Stimulated activated CD4-positive, alpha-beta T cell treated with anti-CD3 and anti-CD28 coated beads, Interleukin-12 subunit alpha, Interleukin-12 subunit beta, amount 100 ng/mL, for 4 hours (primary cell): ENCODE measurements around the gene IRF6.

Source experiments
- DNase-seq: peaks from one replicate; pipeline ENCODE4 v3.0.0-alpha.2; 2020

Gene IRF6

GRCh38 chr1:209805875-209806760, at the start of gene IRF6:
Gene IRF6 (minus strand): TSS chr1:209806142. CDS start chr1:209801413, 4,729 bp downstream.
- peak; percentile 64 for DNase-seq

DNA sequence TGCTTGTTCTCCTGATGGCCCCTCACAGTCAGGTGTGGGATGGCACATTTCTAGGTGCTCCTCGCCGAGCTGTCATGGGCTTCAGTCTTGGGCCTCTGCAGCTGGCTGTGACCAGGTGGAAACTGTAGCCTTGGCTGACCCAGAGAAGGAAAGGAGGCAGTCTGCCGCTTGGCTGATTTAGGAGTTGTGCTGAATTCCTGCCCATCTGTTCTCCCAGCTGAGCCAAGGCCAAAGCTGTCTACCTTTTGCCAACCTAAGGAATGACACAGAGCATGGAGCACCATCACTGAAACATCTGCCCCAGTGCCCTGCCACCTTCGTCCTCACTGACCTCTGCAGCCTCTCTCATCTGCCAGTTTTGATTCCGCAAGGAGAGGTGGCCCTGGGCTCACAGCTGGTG, 49.7 kb upstream of the IRF6 start:
- DNase-seq: no peak

DNA sequence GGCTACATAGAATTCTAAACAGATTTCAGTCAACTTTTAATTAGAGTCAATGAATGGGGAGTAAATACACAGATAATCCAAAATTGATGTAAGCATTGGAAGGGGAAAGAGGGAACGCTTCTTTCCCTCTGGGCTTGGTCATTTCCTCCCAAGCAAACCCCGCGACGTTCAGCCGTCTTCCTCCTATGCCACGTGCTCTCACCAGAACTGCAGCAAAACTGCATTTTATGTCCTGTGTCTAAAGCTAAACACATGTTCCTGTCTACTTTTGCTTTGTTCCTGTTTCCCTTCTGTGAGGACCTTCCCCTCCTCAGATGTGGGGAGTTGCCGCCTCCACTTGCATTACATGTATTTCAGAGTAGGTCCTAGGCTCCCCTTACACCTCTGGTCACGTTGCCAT, 49.1 kb upstream of the IRF6 start:
- DNase-seq: no peak

DNA sequence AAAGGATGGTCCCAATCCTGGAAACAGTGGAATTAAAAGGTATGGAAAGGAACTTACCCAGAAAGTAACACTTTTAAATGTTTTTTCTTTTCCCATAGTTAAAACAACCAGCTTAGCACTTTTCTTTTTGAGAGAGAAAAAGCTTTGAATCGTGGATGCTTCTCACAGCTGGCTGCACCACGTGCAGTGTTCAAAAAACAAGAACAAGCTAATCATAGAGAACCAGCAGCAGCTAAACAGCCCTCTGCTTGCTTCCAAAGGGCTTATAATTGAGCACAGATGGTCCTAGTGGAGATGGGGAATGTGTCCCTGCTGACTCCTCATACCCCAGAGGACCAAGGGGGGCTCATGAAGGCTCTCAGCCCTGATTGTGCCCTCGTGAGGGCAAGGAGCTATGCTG, 48.3 kb upstream of the IRF6 start:
- DNase-seq: no peak

DNA sequence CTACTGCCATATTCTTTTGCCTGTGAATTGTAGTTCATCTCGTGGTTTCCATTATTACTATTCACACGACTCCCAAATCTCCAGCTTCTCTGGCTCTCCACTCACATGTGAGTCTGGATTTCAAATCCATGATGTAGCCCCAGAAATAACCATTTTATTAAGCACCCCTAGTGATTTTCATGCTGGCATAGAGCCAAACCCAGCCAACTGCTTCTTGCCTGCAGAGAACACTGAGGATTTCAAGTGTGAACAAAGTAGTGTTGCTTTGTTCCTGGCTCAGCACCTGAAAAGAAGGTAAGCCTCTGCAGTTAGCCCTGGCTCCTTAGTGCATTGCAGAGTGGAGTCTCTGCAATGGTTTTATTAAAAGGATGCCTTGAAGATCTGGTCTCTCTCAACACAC, 47.7 kb upstream of the IRF6 start:
- DNase-seq: no peak

GRCh38 chr1:209850342-209850979, 44.5 kb upstream of the IRF6 start:
- DNase-seq: peak; percentile 23

- no peak for DNase-seq
Observed at GRCh38 chr1:209849388-209849787, 43.4 kb upstream of the IRF6 start.

- no peak for DNase-seq
Observed at GRCh38 chr1:209845408-209845725, 39.4 kb upstream of the IRF6 start.

GRCh38 chr1:209844695-209845407, 38.9 kb upstream of the IRF6 start:
- no peak for DNase-seq

GRCh38 chr1:209840611-209841010, 34.7 kb upstream of the IRF6 start:
- DNase-seq: no peak

DNA sequence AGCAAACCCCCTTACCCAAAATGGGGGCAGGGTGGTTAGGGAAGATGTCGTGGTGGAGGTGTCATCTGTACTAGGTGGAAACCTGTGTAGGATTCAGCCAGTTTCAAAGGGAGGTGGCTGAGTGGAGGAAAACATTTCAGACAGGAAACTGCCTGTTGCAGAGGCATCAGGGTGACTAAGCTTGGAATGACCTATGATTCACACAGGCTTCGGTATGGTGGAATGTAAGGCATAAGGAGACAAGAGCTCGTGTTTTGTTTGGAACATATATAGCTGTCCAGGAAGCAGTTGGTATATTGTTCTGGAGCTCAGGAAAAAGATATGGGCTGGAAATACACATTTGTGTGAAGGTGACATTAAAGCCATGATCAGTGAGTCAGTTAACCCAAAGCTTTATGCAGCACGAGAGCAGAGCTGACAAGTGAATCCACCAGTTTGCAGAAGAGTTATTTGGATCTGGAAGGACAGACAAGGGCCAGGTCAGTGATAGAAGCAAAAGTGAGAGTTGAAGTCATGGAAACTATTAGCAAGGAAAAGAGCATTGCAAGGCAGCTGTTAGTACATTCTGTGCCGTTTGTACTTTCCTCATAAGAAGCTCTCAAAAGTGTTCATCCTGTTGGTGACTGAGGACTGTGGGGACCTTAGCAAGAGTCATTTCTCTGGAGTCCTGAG, 34.1 kb upstream of the IRF6 start:
- no peak for DNase-seq

DNA sequence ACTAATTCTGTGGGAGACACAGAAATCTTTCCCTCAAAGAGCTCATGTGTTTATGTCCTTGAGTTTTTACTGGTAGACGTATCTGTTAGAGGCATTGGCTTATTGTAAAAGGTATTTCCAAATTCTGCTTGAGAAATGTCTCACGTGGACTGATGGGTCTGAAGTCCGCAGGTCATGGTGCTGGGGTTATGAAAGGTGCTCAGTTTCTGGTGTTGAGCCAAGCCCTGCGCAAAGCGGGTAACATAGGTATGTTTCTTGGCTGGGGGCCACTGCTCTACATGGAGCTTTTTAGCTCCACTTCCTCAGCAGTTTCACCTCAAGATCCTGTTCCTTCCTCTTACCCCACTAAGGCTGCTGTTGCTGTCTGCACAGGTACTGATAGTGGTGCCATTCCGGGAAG, 32.6 kb upstream of the IRF6 start:
- no peak for DNase-seq

DNA sequence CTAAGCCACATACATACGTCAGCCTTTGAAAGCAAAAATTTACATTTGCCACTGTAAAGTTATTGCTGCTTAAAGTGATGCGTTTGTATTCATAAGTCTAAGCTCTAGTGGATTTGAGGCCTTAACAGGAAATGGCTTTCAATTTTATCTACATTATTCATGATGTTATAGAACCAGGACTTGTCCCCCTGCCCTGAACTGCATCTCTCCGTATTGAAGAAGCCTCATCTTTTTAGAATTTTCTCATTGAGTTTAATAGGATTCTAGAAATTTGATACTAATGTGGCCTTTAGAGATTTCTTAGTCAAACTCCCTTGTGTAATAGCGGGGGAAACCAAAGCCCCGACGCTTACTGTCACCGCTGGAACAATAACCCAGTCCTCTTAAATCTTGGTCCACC, 31.7 kb upstream of the IRF6 start:
- DNase-seq: no peak

DNA sequence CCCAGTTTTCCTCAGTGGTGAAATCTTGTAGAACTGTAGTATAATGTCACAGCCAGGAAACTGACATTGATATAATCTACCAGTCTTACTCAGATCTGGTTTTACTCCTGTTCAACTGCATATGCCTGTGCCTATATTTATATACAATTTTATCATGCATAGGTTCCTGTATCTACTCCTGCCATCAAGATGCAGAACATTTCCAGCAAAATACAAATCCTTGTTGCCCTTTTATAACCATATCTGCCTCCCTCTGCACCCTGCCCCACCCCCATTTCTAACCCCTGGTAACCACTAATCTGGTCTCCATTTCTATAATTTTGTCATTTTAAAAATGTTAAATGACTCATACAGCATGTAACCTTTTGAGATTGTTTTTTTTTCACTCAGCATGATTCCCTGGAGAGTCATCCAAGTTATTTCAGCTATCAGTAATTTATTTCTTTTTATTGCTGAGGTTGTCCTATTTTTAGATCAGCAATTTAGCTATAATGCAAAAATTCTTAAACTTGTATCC, 29.9 kb upstream of the IRF6 start:
- no peak for DNase-seq

DNA sequence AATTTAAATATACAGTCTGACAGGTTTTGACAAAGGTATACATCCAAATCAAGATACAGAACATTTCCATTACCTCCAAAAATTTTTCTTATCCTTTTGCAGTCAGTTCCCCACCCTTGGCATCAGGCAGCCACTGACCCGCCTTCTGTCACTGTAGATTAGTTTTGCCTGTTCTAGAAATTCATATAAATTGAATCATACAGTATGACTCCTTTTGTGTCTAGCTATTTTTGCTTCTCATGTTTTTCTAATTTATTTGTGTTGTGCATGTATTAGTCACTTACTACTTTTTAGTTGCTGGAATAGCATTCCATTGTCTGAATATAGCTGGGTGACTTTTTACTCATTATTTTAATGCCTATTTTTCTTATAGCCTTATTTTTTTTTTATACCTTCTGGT, 25.7 kb upstream of the IRF6 start:
- DNase-seq: no peak

- no peak for DNase-seq
Observed at GRCh38 chr1:209830722-209831121, 24.8 kb upstream of the IRF6 start.

DNA sequence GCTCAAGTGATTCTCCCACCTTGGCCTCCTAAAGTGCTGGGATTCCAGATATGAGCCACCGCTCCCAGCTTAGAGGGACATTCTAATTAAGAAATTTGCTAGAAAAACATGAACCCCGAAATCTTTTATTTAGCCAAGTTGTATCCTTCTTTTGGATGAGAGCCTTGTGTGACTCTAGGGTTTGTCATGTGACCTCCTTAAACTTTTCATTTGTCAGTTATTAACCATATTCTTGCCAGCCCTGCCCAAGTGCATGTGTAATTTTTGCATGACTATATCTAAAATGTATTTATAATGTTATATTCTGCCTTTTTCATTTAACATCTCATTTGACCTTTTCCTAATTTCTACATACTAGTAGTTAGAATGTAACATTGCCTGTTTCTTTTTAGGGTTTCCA, 23.8 kb upstream of the IRF6 start:
- no peak for DNase-seq

DNA sequence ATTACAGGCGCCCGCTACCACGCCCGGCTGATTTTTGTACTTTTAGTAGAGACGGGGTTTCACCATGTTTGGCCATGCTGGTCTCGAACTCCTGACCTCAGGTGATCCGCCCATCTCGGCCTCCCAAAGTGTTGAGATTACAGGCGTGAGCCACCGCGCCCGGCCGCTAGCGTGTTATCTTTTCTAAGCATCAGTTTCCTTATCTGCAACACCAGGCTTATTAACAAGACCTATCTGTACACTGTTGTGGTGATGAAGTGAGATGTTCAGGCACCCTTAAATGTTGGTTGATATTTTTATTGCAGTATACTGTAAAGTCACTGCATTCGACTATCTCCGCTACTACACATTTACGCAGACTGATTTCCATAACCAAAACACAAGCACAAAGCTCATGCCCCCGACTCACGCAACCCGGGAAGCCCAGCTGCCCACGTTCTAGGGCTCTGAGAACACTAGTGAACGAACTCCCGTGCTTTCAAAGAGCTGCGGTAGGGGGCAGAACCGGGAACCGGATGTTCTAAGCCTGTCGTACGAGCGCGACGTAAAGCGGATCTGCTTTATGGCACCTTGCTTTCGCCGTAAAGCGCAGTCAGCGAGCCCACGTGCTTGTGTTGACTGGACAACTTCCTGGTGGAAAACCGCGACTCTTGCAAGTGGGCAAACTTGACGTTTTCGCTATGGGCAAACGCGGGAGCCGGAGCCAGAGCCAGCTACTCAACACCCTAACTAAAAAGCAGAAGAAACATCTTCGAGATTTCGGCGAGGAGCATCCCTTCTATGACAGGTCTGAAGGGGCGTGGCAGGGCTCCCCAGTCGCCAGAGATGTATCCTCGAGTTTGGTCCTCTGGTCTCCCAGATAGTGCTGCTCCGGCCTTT, 21.7 kb upstream of the IRF6 start, which contains the start of gene UTP25:
Gene UTP25 (plus strand): TSS at position 589 of the 879 bp plus-strand sequence. CDS start 92 bp downstream, at position 681.
- peak; percentile 88 for DNase-seq

- DNase-seq: no peak
Observed at GRCh38 chr1:209825591-209826434, 19.9 kb upstream of the IRF6 start.

GRCh38 chr1:209823143-209824041, 17.4 kb upstream of the IRF6 start:
- no peak for DNase-seq
